HG02943 (cell line): ENCODE data around the gene SUSD5.
A peak's percentile ranks its signal among the peaks of the same experiment; 100 is the strongest.
"Not testable (repeated sequence)": the region's sequence is repeated elsewhere in the genome, so short reads cannot be mapped to it uniquely, and the experiment has no call there.

Experiments used
- ATAC-seq: cut with Tn5 transposase; IDR thresholded peaks from one replicate; pipeline ENCODE4 v1.9.1; 2021; ENCODE audit warnings: mild to moderate bottlenecking, low read depth, moderate library complexity; ENCODE audit not compliant: unreplicated experiment

Gene SUSD5

DNA sequence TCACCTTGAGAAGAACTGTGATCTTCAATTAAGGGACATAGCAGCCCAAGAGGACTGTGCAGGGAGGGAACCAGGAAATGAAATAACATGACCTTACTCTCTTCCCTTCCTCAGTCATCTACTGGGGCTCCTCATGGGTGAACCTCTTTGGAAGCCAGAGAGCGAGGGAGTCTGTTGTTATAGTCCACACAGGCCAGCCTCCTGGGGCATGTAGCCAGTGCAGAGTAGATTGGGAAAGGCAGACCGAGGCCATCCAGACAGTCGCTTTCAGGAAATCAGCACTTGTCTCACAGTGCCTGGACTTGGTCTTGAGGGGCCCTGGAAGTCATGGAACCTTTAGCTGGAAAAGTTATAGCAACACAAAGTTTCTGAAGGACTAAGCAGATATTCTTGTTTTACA, 98.7 kb downstream of the SUSD5 start:
- no peak for ATAC-seq

DNA sequence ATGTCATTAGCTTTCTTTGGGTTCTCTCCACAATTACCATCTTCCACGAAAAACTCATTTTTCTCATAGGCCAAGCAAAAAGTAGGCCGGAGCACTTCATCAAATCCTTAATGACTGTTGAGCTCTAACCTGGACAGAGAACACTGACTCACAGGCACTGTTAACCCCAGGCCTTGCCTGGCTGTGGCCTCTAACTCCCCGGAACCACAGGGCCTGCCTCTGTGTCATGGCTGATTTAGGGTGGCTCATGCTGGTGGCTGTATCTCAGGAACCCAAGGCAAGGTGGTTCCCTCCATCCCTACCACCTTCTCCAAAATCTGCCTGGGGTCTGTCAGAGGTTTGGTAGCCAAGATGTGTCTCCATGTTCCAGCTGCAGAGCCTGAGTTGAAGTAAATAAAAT, 101.1 kb downstream of the SUSD5 start:
- ATAC-seq: no peak

DNA sequence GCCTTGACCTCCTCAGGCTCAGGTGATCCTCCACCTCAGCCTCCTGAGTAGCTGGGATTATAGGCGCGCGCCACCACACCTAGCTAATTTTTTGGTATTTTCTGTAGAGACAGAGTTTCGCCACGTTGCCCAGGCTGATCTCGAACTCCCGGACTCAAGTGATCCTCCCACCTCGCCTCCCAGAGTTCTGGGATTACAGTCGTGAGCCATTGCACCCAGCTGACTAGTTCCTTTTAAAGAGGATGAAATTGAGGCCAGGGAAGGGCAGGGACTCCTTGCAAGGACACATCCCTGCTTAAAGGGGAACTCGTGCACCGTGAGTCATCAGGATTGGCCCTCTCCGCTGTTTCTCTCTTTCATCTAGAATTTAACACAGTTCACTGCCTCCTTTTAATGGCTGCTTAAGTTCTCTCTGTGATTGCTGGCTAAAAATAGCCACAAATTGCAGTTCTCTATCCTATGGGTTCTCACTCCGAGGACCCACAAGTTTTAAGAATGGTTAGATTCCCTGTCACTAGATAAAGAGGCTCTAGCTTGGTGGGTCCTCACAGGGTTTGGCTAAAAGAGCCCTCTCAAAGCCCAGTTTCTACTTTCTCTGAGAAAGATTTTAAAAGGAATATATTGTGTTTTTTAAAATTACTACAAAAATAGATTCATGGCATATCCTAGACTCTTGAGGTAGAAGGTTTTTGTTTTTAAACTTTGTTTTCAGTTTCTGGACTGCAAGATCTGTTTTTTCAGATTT, 103.4 kb downstream of the SUSD5 start:
- no peak for ATAC-seq

DNA sequence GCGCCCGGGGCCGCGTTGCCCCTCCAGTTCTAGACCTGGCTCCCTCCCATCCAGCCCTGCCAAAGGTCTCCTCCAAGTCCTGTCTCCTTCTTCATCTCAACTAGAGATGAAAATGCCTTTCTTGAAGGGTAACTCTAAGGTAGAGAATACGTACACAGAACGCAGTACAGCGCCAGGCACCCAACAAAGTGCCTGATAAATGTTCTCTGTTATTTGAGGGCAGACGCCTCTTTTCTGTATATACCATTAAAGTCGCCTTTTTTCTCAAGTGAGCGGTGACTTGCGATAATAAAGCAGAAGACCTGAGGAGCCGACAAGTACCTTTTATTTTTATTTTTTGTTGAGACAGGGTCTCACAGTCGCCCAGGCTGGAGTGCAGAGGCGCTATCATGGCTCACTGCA, 104.0 kb downstream of the SUSD5 start:
- no peak for ATAC-seq

DNA sequence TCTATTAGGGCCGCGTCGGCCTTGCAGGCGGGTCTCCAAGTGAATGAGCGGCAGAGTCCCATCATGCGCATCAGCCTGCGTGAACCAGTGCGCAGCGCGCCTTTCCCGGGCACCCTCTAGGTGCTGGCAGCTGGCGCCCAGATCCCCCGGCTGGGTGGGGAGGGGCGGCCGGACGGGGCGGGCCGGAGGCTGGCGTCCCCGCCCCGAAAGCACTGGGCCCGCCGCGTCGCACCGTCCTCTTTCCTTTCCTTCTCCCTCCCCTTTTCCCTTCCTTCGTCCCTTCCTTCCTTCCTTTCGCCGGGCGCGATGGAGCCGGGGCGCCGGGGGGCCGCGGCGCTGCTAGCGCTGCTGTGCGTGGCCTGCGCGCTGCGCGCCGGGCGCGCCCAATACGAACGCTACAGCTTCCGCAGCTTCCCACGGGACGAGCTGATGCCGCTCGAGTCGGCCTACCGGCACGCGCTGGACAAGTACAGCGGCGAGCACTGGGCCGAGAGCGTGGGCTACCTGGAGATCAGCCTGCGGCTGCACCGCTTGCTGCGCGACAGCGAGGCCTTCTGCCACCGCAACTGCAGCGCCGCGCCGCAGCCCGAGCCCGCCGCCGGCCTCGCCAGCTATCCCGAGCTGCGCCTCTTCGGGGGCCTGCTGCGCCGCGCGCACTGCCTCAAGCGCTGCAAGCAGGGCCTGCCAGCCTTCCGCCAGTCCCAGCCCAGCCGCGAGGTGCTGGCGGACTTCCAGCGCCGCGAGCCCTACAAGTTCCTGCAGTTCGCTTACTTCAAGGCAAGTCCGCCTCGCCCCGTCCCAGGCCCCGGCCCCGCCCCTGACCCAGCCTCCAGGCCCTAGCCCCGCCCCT, 104.6 kb downstream of the SUSD5 start, which contains the start of gene CRTAP:
Gene CRTAP, plus strand, starts transcription at position 243 of the 850 bp plus-strand sequence. Its CDS starts 64 bp downstream, at position 307.
- peak; percentile 83 for ATAC-seq

DNA sequence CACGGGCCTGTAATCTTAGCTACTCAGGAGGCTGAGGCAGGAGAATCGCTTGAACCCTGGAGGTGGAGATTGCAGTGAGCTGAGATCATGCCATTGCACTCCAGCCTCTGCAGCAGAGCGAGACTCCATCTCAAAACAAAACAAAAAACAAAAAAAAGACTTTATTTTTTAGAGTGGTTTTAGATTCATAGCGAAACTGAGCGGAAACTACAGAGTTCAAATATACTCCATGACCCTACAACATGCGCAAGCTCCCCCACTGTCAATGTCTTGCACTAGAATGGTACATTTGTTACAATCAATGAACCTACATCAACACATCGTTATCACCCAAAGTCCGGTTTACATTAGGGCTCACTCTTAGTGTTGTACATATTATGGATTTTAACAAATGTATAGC, 107.0 kb downstream of the SUSD5 start:
- ATAC-seq: no peak

DNA sequence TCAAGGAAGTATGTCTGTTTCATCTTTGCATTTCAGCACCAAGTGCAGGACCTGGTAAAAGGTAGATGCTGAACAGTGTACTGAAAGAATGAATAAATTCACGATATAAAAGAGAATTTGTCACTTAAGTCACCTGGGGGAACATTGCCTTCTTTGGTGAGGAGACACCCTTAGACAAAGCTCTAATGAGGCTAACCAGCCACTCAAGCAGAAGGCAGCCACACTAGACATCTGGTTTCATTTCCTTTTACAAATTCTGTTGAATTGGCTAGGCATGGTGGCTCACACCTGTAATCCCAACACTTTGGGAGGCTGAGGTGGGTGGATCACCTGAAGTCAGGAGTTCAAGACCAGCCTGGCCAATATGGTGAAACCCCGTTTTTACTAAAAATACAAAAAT, 111.8 kb downstream of the SUSD5 start:
- ATAC-seq: not testable (repeated sequence)

DNA sequence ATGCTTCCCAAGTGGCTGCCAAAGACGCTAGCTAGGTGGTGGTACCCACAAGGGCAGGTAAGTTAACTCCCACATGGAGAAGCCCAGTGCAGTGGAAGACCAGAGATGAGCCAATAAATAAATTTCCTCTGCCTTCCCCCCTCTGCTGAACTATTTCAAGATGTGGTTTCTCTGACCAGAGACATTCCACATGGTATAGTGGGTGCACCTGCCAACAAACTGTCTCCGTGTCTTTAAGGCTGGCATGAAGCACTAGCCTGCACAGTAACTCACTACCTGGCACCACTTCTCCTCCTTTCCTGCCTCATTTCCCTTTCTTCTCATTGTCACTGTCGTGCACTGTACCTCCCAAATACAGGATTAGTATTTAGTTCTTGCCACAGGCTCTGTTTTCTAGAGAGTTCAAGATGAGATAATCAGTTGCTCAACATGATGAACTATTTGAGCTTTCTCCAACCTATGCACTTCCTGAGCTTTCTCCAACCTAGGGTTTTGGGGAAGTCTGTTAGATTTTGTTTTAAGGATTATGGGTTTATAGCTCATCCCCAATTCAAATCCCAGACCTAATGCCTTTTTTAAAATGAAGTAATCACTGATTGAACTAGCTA, 113.2 kb downstream of the SUSD5 start:
- no peak for ATAC-seq

DNA sequence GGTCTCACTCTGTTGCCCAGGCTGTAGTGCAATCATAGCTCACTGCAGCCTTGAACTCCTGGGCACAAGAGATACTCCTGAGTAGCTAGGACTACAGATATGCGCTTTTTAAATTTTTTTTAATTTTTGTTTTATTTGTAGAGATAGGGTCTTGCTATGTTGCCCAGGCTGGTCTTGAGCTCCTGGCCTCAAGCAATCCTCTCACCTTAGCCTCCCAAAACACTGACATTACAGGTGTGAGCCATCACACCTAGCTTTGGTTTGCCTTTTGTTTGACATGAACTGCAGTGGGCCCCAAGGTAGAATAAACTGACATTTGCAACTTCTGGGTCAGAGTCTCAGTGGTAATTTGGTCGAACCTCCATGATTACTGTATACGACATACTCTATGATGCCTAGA, 113.8 kb downstream of the SUSD5 start:
- ATAC-seq: no peak

DNA sequence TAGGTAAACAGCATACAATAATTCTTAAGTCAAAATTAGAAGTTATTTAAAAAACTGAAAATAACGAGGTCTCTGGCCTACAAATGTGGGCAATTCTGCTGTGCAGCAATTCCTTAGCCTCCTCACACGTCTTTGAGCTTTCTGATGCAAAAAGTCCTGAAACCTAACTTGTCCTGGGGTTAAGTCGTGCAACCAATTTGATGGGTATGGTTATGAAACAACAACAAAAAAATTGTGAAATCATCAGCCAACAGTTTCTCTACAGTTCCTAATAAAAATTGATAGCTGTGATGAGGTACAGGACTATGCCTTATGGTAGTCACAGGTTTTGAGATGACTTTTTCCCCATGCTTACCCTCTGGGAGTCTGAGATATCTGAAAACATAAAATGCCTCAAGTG, 115.1 kb downstream of the SUSD5 start:
- ATAC-seq: no peak

DNA sequence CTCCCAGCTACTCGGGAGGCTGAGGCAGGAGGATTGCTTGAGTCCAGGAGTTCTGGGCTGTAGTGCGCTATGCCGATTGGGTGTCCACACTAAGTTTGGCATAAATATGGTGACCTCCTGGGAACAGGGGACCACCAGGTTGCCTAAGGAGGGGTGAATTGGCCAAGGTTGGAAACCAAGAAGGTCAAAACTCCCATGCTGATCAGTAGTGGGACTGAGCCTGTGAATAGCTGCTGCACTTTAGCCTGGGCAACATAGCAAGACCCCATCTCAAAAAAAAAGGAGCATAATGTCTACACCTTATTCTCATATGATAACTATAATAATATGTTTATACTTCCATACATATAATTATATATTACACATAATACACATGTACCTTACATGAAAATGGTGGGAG, 115.6 kb downstream of the SUSD5 start:
- no peak for ATAC-seq

DNA sequence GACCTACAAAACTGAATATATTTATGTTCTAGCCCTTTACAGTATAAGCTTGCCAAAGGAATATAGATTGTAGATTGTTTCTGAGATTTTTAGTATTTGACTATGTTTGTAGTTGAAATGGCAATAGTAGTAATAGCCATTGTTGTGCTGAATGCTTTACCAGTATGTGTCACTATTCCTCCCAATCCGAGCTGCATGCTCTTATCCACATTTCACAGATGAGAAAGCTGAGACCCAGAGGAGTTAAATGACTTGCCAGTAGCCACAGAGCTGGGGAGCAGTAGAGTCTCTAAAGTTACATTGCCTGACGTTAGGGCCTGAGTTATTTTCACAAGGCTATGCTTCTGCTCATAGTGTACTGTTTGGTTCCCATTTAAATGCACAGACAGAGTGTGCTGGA, 118.4 kb downstream of the SUSD5 start:
- no peak for ATAC-seq
